HEK293T (cell line): Measurements from ENCODE around the gene CNOT6.
A peak's percentile ranks its signal among the peaks of the same experiment; 100 is the strongest.

Experiments
- CTCF ChIA-PET: fragments of 350-600 bp; formaldehyde crosslinking; extraction: SDS; loops from one replicate; lab custom pipeline; 2021; ENCODE audit warnings: antibody characterized with exemption, inconsistent platforms; lab: Yijun Ruan, JAX
- POLR2A ChIA-PET: fragments of 350-600 bp; formaldehyde crosslinking; extraction: SDS; loops from one replicate; lab custom pipeline; 2020; ENCODE audit warnings: antibody characterized with exemption, inconsistent platforms; lab: Yijun Ruan, JAX
- DNase-seq: peaks from one replicate; pipeline ENCODE4 v3.0.0; 2012; ENCODE audit warnings: mixed read lengths; ENCODE audit errors: extremely low spot score
- ARNT ChIP-seq: fragments of 450-650 bp; IDR thresholded peaks from 2 replicates; pipeline ENCODE4 v1.6.1; 2017; ENCODE audit warnings: mild to moderate bottlenecking
- BHLHE40 ChIP-seq: fragments of 450-650 bp; IDR thresholded peaks from 2 replicates; pipeline ENCODE4 v1.6.1; 2016; ENCODE audit warnings: mild to moderate bottlenecking, moderate library complexity, borderline replicate concordance
- CTBP1 ChIP-seq: fragments of 450-650 bp; IDR thresholded peaks from 2 replicates; pipeline ENCODE4 v1.6.1; 2016; ENCODE audit warnings: borderline replicate concordance
- ELF4 ChIP-seq: fragments of 450-650 bp; IDR thresholded peaks from 2 replicates; pipeline ENCODE4 v1.6.1; 2017; ENCODE audit warnings: antibody characterized with exemption
- FOXA1 ChIP-seq: fragments of 450-650 bp; IDR thresholded peaks from 2 replicates; pipeline ENCODE4 v1.6.1; 2016; ENCODE audit warnings: mild to moderate bottlenecking
- FOXK2 ChIP-seq: fragments of 450-650 bp; IDR thresholded peaks from 2 replicates; pipeline ENCODE4 v1.6.1; 2016; ENCODE audit warnings: mild to moderate bottlenecking
- HDGF ChIP-seq: fragments of 450-650 bp; IDR thresholded peaks from 2 replicates; pipeline ENCODE4 v1.6.1; 2017; ENCODE audit warnings: antibody characterized with exemption, borderline replicate concordance
- L3MBTL2 ChIP-seq: fragments of 450-650 bp; conservative IDR thresholded peaks from 2 replicates; pipeline ENCODE4 v1.6.1; 2016; ENCODE audit warnings: mild to moderate bottlenecking
- LEF1 ChIP-seq: fragments of 450-650 bp; IDR thresholded peaks from 2 replicates; pipeline ENCODE4 v1.6.1; 2017; ENCODE audit warnings: mild to moderate bottlenecking, borderline replicate concordance
- NFRKB ChIP-seq: fragments of 450-650 bp; IDR thresholded peaks from 2 replicates; pipeline ENCODE4 v1.6.1; 2016; ENCODE audit warnings: mild to moderate bottlenecking, moderate library complexity
- PKNOX1 ChIP-seq: fragments of 450-650 bp; IDR thresholded peaks from 2 replicates; pipeline ENCODE4 v1.6.1; 2016
- SP1 ChIP-seq: fragments of 450-650 bp; IDR thresholded peaks from 2 replicates; pipeline ENCODE4 v1.6.1; 2017
- SUZ12 ChIP-seq: fragments of 450-650 bp; IDR thresholded peaks from 2 replicates; pipeline ENCODE4 v1.6.1; 2016; ENCODE audit warnings: mild to moderate bottlenecking
- TARDBP ChIP-seq: fragments of 450-650 bp; IDR thresholded peaks from 2 replicates; pipeline ENCODE4 v1.6.1; 2016
- ZNF384 ChIP-seq: fragments of 450-650 bp; IDR thresholded peaks from 2 replicates; pipeline ENCODE4 v1.6.1; 2016

Gene CNOT6

GRCh38 chr5:180532268-180532667 lies 38.1 kb downstream of the CNOT6 start:
- ChIA-PET POLR2A (no interaction called here), CTCF (no interaction called here)
- TF ChIP-seq CTBP1: no peak
- TF ChIP-seq SP1: no peak
- no peak for TF ChIP-seq FOXA1
- TF ChIP-seq LEF1: no peak
- TF ChIP-seq HDGF: no peak
- no peak for TF ChIP-seq ELF4
- no peak for TF ChIP-seq L3MBTL2
- TF ChIP-seq TARDBP: no peak
- TF ChIP-seq PKNOX1: no peak
- no peak for TF ChIP-seq ARNT
- TF ChIP-seq SUZ12: no peak
- no peak for DNase-seq

GRCh38 chr5:180533845-180534244 lies 39.7 kb downstream of the CNOT6 start:
- DNase-seq: no peak
- ChIA-PET CTCF (no interaction called here), POLR2A (no interaction called here)
- TF ChIP-seq HDGF: no peak
- TF ChIP-seq SUZ12: no peak
- TF ChIP-seq PKNOX1: peak; percentile 82
- TF ChIP-seq ZNF384: no peak
- TF ChIP-seq ELF4: no peak
- no peak for TF ChIP-seq SP1

- ChIA-PET POLR2A (no interaction called here), CTCF (no interaction called here)
- no peak for DNase-seq
- TF ChIP-seq ZNF384 (no peak), HDGF (no peak), FOXA1 (no peak)
Observed at GRCh38 chr5:180535573-180535972, 41.4 kb downstream of the CNOT6 start.

- TF ChIP-seq LEF1: no peak
- no peak for TF ChIP-seq HDGF
- no peak for TF ChIP-seq BHLHE40
- no peak for TF ChIP-seq ELF4
- no peak for TF ChIP-seq FOXA1
- TF ChIP-seq CTBP1: no peak
- TF ChIP-seq ARNT: no peak
- no peak for TF ChIP-seq PKNOX1
- POLR2A ChIA-PET: no interaction called here
- DNase-seq: no peak
- CTCF ChIA-PET: no interaction called here
Observed at GRCh38 chr5:180540050-180540694, 46.0 kb downstream of the CNOT6 start.

- CTCF ChIA-PET: interaction anchor here (0.6 to 1.2 kb wide), 3 partner anchors 64 to 82 kb away, joined by 3 read pairs; no protein-coding TSS in a partner anchor
Observed at GRCh38 chr5:180541710-180542109, 47.5 kb downstream of the CNOT6 start.

GRCh38 chr5:180545248-180545647 lies 51.1 kb downstream of the CNOT6 start:
- no peak for DNase-seq
- POLR2A ChIA-PET: no interaction called here
- TF ChIP-seq ARNT (no peak), FOXK2 (no peak)
- CTCF ChIA-PET: no interaction called here

More at GRCh38 chr5:180541710-180542109, 47.5 kb downstream of the CNOT6 start:
- POLR2A ChIA-PET: no interaction called here
- TF ChIP-seq HDGF (no peak), SUZ12 (no peak), TARDBP (no peak), SP1 (no peak), L3MBTL2 (no peak), FOXK2 (no peak), FOXA1 (no peak), CTBP1 (no peak), ZNF384 (no peak), PKNOX1 (no peak)
- DNase-seq: no peak

- ChIA-PET POLR2A (no interaction called here), CTCF (no interaction called here)
- no peak for TF ChIP-seq PKNOX1
- TF ChIP-seq TARDBP: no peak
- TF ChIP-seq BHLHE40: no peak
- no peak for TF ChIP-seq SUZ12
- no peak for TF ChIP-seq HDGF
- no peak for TF ChIP-seq CTBP1
- no peak for TF ChIP-seq ZNF384
- no peak for TF ChIP-seq ELF4
- TF ChIP-seq SP1: no peak
- no peak for TF ChIP-seq ARNT
- no peak for TF ChIP-seq L3MBTL2
- TF ChIP-seq NFRKB: no peak
- no peak for TF ChIP-seq FOXK2
- TF ChIP-seq FOXA1: no peak
- DNase-seq: no peak
Observed at GRCh38 chr5:180548563-180548962, 54.4 kb downstream of the CNOT6 start.
